CD14-positive monocyte (primary cell): ENCODE measurements around the gene ASH1L. TPM values are rescaled to one million over a fixed set of nuclear protein-coding genes. Genes with fewer than 3 reads are reported as not detected.

Source experiments
- DNase-seq, 3 donors: peaks; one replicate each; pipeline ENCODE4 v3.0.0-alpha.2; 2011 to 2022
- H2AFZ ChIP-seq: 2 replicates; pipeline ENCODE4 v1.6.0; 2012; ENCODE audit warnings: mild to moderate bottlenecking, low read depth, low read length, inconsistent platforms; ENCODE audit not compliant: insufficient read depth, poor library complexity, severe bottlenecking
- H3K27ac ChIP-seq, 2 donors: 1 replicate in 1 of 2; 2 replicates in 1 of 2; pipeline ENCODE4 v1.5.1; 2012 to 2013; ENCODE audit warnings: low read length in 2 of 2, control low read depth in 1 of 2, inconsistent platforms in 1 of 2, low read depth in 1 of 2, mild to moderate bottlenecking in 1 of 2
- H3K27me3 ChIP-seq, 2 donors: one replicate each; pipeline versions ENCODE4 v1.6.0 to v1.6.1; 2011 to 2013; ENCODE audit warnings: low read length in 2 of 2; ENCODE audit not compliant: control insufficient read depth in 2 of 2, insufficient read depth in 2 of 2
- H3K36me3 ChIP-seq, 2 donors: replicated peaks in 1 of 2; 1 replicate in 1 of 2; 2 replicates in 1 of 2; pipeline versions ENCODE4 v1.5.1 to v1.6.1; 2012 to 2013; ENCODE audit warnings: low read length in 2 of 2, control low read depth in 1 of 2, inconsistent platforms in 1 of 2, mild to moderate bottlenecking in 1 of 2; ENCODE audit not compliant: insufficient read depth in 2 of 2, control insufficient read depth in 1 of 2
- H3K4me1 ChIP-seq, 2 donors: 1 replicate in 1 of 2; 2 replicates in 1 of 2; pipeline versions ENCODE4 v1.5.1 to v1.6.1; 2012 to 2013; ENCODE audit warnings: low read length in 2 of 2, control low read depth in 1 of 2, inconsistent platforms in 1 of 2, mild to moderate bottlenecking in 1 of 2, moderate library complexity in 1 of 2; ENCODE audit not compliant: insufficient read depth in 2 of 2, control insufficient read depth in 1 of 2
- H3K4me2 ChIP-seq: replicated peaks from 2 replicates; pipeline ENCODE3; 2012; ENCODE audit warnings: low read length, moderate library complexity, mild to moderate bottlenecking; ENCODE audit not compliant: poor library complexity, severe bottlenecking; ENCODE audit errors: extremely low read depth
- H3K4me3 ChIP-seq, 3 experiments: fragments of 200-600 bp in 1 of 3; sonication (generic) in 1 of 3; replicated peaks in 1 of 3; 1 replicate in 2 of 3; 2 replicates in 1 of 3; pipeline ENCODE4 v1.5.1; 2011 to 2013; ENCODE audit warnings: low read length in 3 of 3, mild to moderate bottlenecking in 3 of 3, control low read depth in 2 of 3, low read depth in 2 of 3, inconsistent platforms in 1 of 3, moderate library complexity in 1 of 3
- H3K79me2 ChIP-seq: 2 replicates; pipeline ENCODE4 v1.6.0; 2012; ENCODE audit warnings: mild to moderate bottlenecking, control low read depth, inconsistent platforms, low read length, moderate library complexity; ENCODE audit not compliant: insufficient read depth
- H3K9ac ChIP-seq: 2 replicates; pipeline ENCODE4 v1.6.0; 2017; ENCODE audit warnings: low read length, mild to moderate bottlenecking; ENCODE audit not compliant: insufficient read depth, poor library complexity, severe bottlenecking
- H3K9me3 ChIP-seq, 2 donors: replicated peaks in 1 of 2; 1 replicate in 1 of 2; 2 replicates in 1 of 2; pipeline versions ENCODE4 v1.5.1 to v1.6.1; 2012 to 2013; ENCODE audit warnings: low read length in 2 of 2, control low read depth in 1 of 2; ENCODE audit not compliant: control insufficient read depth in 1 of 2, insufficient read depth in 1 of 2
- H4K20me1 ChIP-seq: 2 replicates; pipeline ENCODE4 v1.6.0; 2012; ENCODE audit warnings: mild to moderate bottlenecking, low read length, control low read depth, moderate library complexity; ENCODE audit not compliant: insufficient read depth
- H3K27ac Mint-ChIP-seq, 7 donors: one replicate each; pipeline ENCODE4 v1.8.0; 2020; ENCODE audit warnings: mild to moderate bottlenecking in 7 of 7, mixed read lengths in 7 of 7, moderate library complexity in 6 of 7, inconsistent platforms in 2 of 7
- H3K27me3 Mint-ChIP-seq, 3 donors: one replicate each; pipeline ENCODE4 v1.8.0; 2021 to 2022; ENCODE audit warnings: low read depth in 3 of 3, mild to moderate bottlenecking in 3 of 3, mixed read lengths in 3 of 3, moderate library complexity in 3 of 3, inconsistent platforms in 1 of 3
- H3K36me3 Mint-ChIP-seq, 2 donors: one replicate each; pipeline ENCODE4 v1.8.0; 2020; ENCODE audit warnings: mixed read lengths in 2 of 2, inconsistent platforms in 1 of 2, mild to moderate bottlenecking in 1 of 2
- H3K4me1 Mint-ChIP-seq: one replicate; pipeline ENCODE4 v1.8.0; 2020; ENCODE audit warnings: mild to moderate bottlenecking, mixed read lengths
- H3K4me3 Mint-ChIP-seq, 2 donors: one replicate each; pipeline ENCODE4 v1.8.0; 2020; ENCODE audit warnings: mild to moderate bottlenecking in 2 of 2, mixed read lengths in 2 of 2, moderate library complexity in 1 of 2
- H3K9me3 Mint-ChIP-seq, 7 donors: one replicate each; pipeline ENCODE4 v1.8.0; 2020 to 2022; ENCODE audit warnings: mixed read lengths in 7 of 7, mild to moderate bottlenecking in 6 of 7, moderate library complexity in 6 of 7, inconsistent platforms in 2 of 7
- CTCF ChIP-seq: fragments of 200-600 bp; IDR thresholded peaks from one replicate; pipeline ENCODE4 v1.8.0; 2022; ENCODE audit warnings: antibody characterized with exemption, mild to moderate bottlenecking
- WGBS: methylation state at CpG from one replicate; pipeline ENCODE4 v1.1.5; 2013; ENCODE audit warnings: missing lambda C conversion rate; ENCODE audit not compliant: insufficient coverage; 5-methylcytosine and 5-hydroxymethylcytosine counted together
- intact Hi-C, 2 donors: fragments of 100-400 bp; cut with micrococcal nuclease; formaldehyde crosslinking; loops; one replicate each; pipeline versions ENCODE4 v1.15.0 to v1.15.1; 2023
- polyA plus RNA-seq, 3 donors: library from polyadenylated mRNA; depleted of rRNA in 1 of 3; unstranded in 2 of 3; stranded (reverse) in 1 of 3; fragments of 300-500 nt in 2 of 3; fragments of >200 nt in 1 of 3; fragmentation: Illumina TruSeq in 2 of 3; gene quantifications; 1 replicate in 2 of 3; 2 replicates in 1 of 3; pipeline ENCODE4 v1.2.3, GENCODE V29; 2012 to 2021

ASH1L gene
- polyA plus RNA-seq, 3 donors: 2.7 to 21.5 (median 5.6) TPM

DNA sequence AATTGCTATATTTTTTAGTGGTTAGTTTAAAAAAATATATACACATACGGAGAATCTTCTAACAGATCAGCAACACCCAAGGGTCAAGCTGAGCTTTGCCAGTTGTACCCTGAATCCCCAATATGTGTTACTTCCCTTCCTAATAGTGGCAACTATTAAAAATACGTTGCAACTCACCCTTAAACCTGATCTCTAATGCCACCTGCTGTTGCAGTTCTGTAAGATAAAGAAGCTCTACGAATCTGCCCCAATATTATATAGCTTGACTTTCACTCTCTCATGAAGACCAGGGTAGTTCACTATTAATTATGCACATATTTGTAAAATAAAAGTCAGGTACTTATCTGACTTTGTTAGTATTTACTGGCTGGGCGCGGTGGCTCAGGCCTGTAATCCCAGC lies 58.4 kb downstream of the ASH1L start:
- H3K27ac Mint-ChIP-seq: peak overlapping the region in 5 of 7 donors; percentile 38 to 64 (median 55)
- Histone ChIP-seq H3K27ac (peak overlapping the region in 1 of 2 donors; percentile 29), H3K4me3 (no peak overlapping the region), H4K20me1 (peaks cover 87% of the 10 kb centered on the region), H3K9me3 (no peaks in the 10 kb centered on the region), H3K79me2 (peaks cover 98% of the 10 kb centered on the region), H2AFZ (no peak overlapping the region), H3K9ac (no peak overlapping the region), H3K4me2 (no peak overlapping the region), H3K27me3 (no peaks in the 10 kb centered on the region), H3K4me1 (peaks cover 19 to 26% of the 10 kb centered on the region in 2 donors), H3K36me3 (peaks cover 0 to 6% of the 10 kb centered on the region in 2 donors)
- TF ChIP-seq CTCF: peak; percentile 30
- H3K4me1 Mint-ChIP-seq: peaks cover 43% of the 10 kb centered on the region
- no peaks in the 10 kb centered on the region for H3K27me3 Mint-ChIP-seq
- intact Hi-C loops: no loop called here
- peak in 2 of 3 donors; percentile 33 to 35 for DNase-seq
- H3K36me3 Mint-ChIP-seq: peaks cover 0 to 14% of the 10 kb centered on the region in 2 donors
- H3K9me3 Mint-ChIP-seq: no peaks in the 10 kb centered on the region
- WGBS: no CpG with 5 or more reads among the region's 5 CpGs
- H3K4me3 Mint-ChIP-seq: no peak overlapping the region

GRCh38 chr1:155499953-155500639 lies 62.5 kb downstream of the ASH1L start:
- H3K4me3 ChIP-seq: no peak overlapping the region
- H3K4me2 ChIP-seq: peak overlapping the region; percentile 46
- Mint-ChIP-seq H3K27ac (peak overlapping the region; percentile 14 to 77 (median 62)), H3K27me3 (no peaks in the 10 kb centered on the region), H3K36me3 (peaks cover 4 to 21% of the 10 kb centered on the region in 2 donors), H3K4me1 (peaks cover 29% of the 10 kb centered on the region), H3K4me3 (peak overlapping the region; percentile 9 to 27), H3K9me3 (no peaks in the 10 kb centered on the region)
- DNase-seq: peak in 2 of 3 donors; percentile 26
- 20% methylated on average over 1 of the region's 5 CpGs for WGBS
- TF ChIP-seq CTCF: no peak
- H3K4me1 ChIP-seq: peaks cover 10 to 17% of the 10 kb centered on the region in 2 donors
- no peak overlapping the region for H3K9ac ChIP-seq
- peak overlapping the region in 1 of 2 donors; percentile 73 for H3K27ac ChIP-seq
- H3K36me3 ChIP-seq: peaks cover 0 to 7% of the 10 kb centered on the region in 2 donors
- peak overlapping the region; percentile 6 for H2AFZ ChIP-seq
- H3K9me3 ChIP-seq: no peaks in the 10 kb centered on the region
- no peaks in the 10 kb centered on the region for H3K27me3 ChIP-seq
- intact Hi-C loops: loop anchor here in 1 of 2 donors (10.0 kb wide), 1 partner anchor 55 kb away; no protein-coding TSS in a partner anchor
- H4K20me1 ChIP-seq: peaks cover 89% of the 10 kb centered on the region
- peaks cover 99% of the 10 kb centered on the region for H3K79me2 ChIP-seq
